MG63 (cell line): ENCODE measurements around the gene CAMTA2. TPM values are rescaled to one million over a fixed set of nuclear protein-coding genes. Genes with fewer than 3 reads are reported as not detected.
"Not testable (repeated sequence)": the region's sequence is repeated elsewhere in the genome, so short reads cannot be mapped to it uniquely, and the experiment has no call there.

ENCODE experiments used
- DNase-seq: peaks from one replicate; pipeline ENCODE4 v3.0.0-alpha.2; 2020
- H3K27me3 ChIP-seq: fragments of 250-450 bp; sonication (Bioruptor Pico); 2 replicates; pipeline ENCODE4 v1.5.1; 2020; ENCODE audit warnings: mild to moderate bottlenecking, moderate library complexity
- H3K36me3 ChIP-seq: fragments of 250-450 bp; sonication (Bioruptor Pico); 2 replicates; pipeline ENCODE4 v1.5.1; 2020; ENCODE audit warnings: mild to moderate bottlenecking, moderate library complexity
- H3K4me3 ChIP-seq: fragments of 250-450 bp; sonication (Bioruptor Pico); 2 replicates; pipeline ENCODE4 v1.5.1; 2020; ENCODE audit warnings: mild to moderate bottlenecking, moderate library complexity
- H3K9me3 ChIP-seq: fragments of 250-450 bp; sonication (Bioruptor Pico); 2 replicates; pipeline ENCODE4 v1.5.1; 2020; ENCODE audit warnings: mild to moderate bottlenecking, moderate library complexity
- total RNA-seq: library from RNA; depleted of rRNA; stranded (reverse); fragments of >200 nt; shearing (Covaris generic); gene quantifications from 2 replicates; pipeline ENCODE4 v1.2.3, GENCODE V29; 2014; ENCODE audit warnings: low replicate concordance; rRNA removed

The CAMTA2 gene
- total RNA-seq, 1 experiment from 2014 or later, result 5.6 TPM

DNA sequence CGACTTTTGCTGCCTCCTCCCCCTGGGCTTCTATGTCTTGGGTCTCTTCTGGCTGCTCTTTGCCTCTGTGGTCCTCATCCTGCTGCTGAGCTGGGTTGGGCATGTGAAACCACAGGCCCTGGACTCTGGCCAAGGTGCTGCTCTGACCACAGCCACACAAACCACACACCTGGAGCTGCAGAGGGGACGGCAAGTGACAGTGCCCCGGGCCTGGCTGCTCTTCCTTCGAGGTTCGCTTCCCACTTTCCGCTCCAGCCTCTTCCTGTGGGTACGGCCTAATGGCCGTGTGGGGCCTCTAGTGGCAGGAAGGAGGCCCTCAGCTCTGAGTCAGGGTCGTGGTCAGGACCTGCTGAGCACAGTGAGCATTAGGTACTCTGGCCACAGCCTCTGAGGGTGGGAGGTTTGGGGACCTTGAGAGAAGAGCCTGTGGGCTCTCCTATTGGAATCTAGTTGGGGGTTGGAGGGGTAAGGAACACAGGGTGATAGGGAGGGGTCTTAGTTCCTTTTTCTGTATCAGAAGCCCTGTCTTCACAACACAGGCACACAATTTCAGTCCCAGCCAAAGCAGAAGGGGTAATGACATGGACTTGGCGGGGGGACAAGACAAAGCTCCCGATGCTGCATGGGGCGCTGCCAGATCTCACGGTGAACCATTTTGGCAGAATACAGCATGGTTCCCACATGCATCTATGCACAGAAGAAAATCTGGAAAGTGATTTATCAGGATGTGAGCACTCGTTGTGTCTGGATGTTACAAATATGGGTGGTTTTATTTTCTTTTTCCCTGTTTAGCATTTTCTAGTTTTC is 53.1 kb downstream of the CAMTA2 start:
- peaks cover 4% of the 10 kb centered on the region for H3K36me3 ChIP-seq
- H3K27me3 ChIP-seq, result no peaks in the 10 kb centered on the region
- no peak overlapping the region for H3K4me3 ChIP-seq
- H3K9me3 ChIP-seq, result no peaks in the 10 kb centered on the region
- DNase-seq, result no peak

DNA sequence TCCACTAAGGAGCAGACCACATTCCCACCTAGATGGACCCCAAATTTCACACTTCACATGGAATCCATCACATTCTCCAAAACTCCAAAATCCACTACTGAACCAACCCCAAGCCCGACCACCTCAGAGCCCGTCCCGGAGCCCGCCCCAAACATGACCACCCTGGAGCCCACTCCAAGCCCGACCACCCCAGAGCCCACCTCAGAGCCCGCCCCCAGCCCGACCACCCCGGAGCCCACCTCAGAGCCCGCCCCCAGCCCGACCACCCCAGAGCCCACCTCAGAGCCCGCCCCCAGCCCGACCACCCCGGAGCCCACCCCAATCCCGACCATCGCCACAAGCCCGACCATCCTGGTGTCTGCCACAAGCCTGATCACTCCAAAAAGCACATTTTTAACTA is 53.8 kb downstream of the CAMTA2 start:
- Histone ChIP-seq H3K9me3 (no peaks in the 10 kb centered on the region), H3K36me3 (peaks cover 4% of the 10 kb centered on the region), H3K27me3 (no peaks in the 10 kb centered on the region), H3K4me3 (no peak overlapping the region)
- no peak for DNase-seq

GRCh38 chr17:4932756-4933155 is 54.7 kb downstream of the CAMTA2 start:
- H3K27me3 ChIP-seq, result no peaks in the 10 kb centered on the region
- H3K9me3 ChIP-seq, result no peaks in the 10 kb centered on the region
- H3K36me3 ChIP-seq, result peaks cover 4% of the 10 kb centered on the region
- H3K4me3 ChIP-seq, result no peak overlapping the region
- no peak for DNase-seq

DNA sequence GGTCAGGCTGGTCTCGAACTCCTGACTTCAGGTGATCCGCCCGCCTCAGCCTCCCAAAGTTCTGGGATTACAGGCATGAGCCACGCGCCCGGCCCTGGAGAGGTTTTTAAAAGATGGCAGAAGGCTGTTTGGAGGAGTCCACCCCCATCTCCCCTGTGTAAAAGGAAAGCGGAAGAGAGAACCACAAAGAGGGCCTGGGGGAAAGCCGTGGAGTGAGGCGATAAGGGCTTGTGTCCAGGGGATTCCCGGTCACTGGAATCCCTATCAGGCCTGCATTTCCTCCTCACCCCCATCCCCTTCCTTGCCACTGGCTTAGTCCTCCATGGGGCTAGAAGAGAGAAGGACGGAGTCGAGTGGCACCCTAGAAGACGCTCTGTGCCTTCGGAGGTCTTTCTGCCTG is 55.5 kb downstream of the CAMTA2 start, which contains the start of gene GP1BA:
GP1BA (plus strand) TSS at position 315 of the 400 bp plus-strand sequence. CDS start 328 bp downstream, outside the sequence.
- DNase-seq, result no peak
- Histone ChIP-seq H3K9me3 (no peaks in the 10 kb centered on the region), H3K27me3 (no peaks in the 10 kb centered on the region), H3K4me3 (no peak within 1 kb of the TSS), H3K36me3 (no peaks in the 10 kb centered on the region; the same call in 1 of the 2 replicates)

- Histone ChIP-seq H3K27me3 (no peaks in the 10 kb centered on the region), H3K4me3 (no peak overlapping the region), H3K9me3 (no peaks in the 10 kb centered on the region), H3K36me3 (no peaks in the 10 kb centered on the region; the same call in 1 of the 2 replicates)
- no peak for DNase-seq
Observed at GRCh38 chr17:4928881-4929280, 58.6 kb downstream of the CAMTA2 start.

DNA sequence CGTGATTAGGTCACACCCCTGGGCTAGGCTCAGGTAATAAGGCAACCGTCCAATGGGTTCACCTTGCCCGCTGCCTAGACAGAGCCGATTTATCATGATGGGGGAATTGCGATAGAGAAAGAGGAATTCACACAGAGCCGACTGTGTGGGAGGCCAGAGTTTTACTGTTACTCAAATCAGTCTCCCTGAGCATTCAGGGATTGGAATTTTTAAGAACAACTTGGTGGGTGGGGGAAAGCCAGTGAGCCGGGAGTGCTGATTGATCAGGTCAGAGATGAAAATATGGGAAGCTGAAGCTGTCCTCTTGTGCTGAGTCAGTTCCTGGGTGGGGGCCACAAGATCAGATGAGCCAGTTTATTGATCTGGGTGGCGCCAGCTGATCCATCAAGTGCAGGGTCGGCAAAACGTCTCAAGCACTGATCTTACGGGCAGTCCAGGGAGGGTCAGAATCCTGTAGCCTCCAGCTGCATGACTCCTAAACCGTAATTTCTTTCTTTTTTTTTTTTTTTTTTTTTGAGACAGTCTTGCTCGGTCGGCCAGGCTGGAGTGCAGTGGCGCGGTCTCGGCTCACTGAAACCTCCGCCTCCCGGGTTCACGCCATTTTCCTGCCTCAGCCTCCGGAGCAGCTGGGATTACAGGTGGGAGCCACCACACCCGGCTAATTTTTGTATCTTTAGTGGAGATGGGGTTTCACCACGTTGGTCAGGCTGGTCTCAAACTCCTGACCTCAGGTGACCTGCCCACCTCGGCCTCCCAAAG is 60.7 kb downstream of the CAMTA2 start:
- not testable (repeated sequence) for H3K27me3 ChIP-seq, DNase-seq, H3K36me3 ChIP-seq, H3K9me3 ChIP-seq, H3K4me3 ChIP-seq

- H3K27me3 ChIP-seq, result no peaks in the 10 kb centered on the region
- no peaks in the 10 kb centered on the region for H3K36me3 ChIP-seq
- no peak overlapping the region for H3K4me3 ChIP-seq
- no peak for DNase-seq
- no peaks in the 10 kb centered on the region for H3K9me3 ChIP-seq
Observed at GRCh38 chr17:4921320-4921719, 66.2 kb downstream of the CAMTA2 start.

DNA sequence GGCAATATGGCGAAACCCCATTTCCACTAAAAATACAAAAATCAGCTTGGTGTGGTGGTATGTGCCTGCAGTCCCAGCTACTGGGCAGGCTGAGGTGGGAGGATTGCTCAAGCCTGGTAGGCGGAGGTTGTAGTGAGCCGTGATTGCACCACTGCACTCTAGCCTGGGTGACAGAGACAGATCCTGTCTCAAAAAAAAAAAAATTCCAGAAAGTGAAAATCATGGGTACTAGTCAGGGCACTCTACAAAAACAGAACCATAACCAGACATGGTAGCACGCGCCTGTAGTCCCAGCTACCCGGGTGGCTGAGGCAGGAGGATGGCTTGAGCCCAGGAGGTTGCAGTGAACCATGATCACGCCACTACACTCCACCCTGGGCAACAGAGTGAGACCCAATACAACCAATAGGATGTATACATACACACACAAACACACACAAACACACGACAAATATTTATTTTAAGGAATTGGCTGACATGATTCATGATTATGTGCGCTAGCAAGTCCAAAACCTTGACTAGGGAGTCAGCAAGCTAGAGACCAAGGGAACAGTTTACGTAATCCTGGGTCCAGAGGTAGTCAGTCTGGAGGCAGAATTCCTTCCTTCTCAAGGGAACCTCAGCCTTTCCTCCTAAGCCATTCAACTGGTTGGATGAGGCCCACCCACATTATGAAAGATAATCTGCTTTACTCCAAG is 67.0 kb downstream of the CAMTA2 start:
- no peaks in the 10 kb centered on the region for H3K9me3 ChIP-seq
- H3K4me3 ChIP-seq, result no peak overlapping the region
- H3K36me3 ChIP-seq, result no peaks in the 10 kb centered on the region
- DNase-seq, result no peak
- no peaks in the 10 kb centered on the region for H3K27me3 ChIP-seq

DNA sequence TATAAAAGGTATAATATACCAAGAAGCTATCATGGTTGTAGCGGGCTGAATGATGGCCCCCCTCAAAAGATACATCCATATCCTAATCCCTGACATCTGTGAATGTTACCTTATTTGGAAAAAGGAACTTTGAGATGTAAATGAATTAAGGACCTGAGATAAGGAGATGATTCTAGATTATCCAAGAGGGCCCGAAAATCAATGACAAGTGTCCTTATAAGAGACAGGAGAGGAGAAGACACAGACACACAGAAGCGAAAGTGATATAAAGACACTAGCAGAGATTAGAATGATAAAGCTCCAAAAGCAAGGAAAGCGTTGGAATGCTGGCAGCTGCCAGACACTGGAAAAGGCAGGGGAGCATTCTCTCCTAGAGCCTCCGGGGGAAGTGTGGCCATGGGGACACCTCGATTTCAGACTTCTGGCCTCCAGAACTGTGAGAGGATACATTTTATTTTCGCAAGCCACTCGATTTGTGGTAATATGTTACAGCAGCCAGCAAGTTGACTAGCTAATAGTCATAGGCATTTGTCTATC is 67.9 kb downstream of the CAMTA2 start:
- Histone ChIP-seq H3K9me3 (no peaks in the 10 kb centered on the region), H3K27me3 (no peaks in the 10 kb centered on the region), H3K36me3 (no peaks in the 10 kb centered on the region), H3K4me3 (no peak overlapping the region)
- DNase-seq, result no peak

Other genes with a start within 250 kb of the CAMTA2 start
- gene ZMYND15, start 247.8 kb downstream of the CAMTA2 start, total RNA-seq, result 0.30 and 0.33 TPM in 2 replicates
- gene CXCL16, start 247.7 kb downstream of the CAMTA2 start, total RNA-seq, result 1.8 and 3.7 TPM in 2 replicates
- gene TM4SF5, start 215.8 kb downstream of the CAMTA2 start, total RNA-seq, result not detected in 2 replicates
- not detected in 2 replicates for gene VMO1, start 201.3 kb downstream of the CAMTA2 start, total RNA-seq
- not detected in 2 replicates for gene GLTPD2, start 198.7 kb downstream of the CAMTA2 start, total RNA-seq
- gene PSMB6, start 191.5 kb downstream of the CAMTA2 start, total RNA-seq, result 149 and 177 TPM in 2 replicates
- 3.7 and 5.8 TPM in 2 replicates for gene PLD2, start 180.5 kb downstream of the CAMTA2 start, total RNA-seq
- gene MINK1, start 154.3 kb downstream of the CAMTA2 start, total RNA-seq, result 15.1 and 19.1 TPM in 2 replicates
- 0.16 and 0.94 TPM in 2 replicates for gene C17orf107, start 88.1 kb downstream of the CAMTA2 start, total RNA-seq
- gene CHRNE, start 84.6 kb downstream of the CAMTA2 start, total RNA-seq, result 0.07 TPM in 1 of 2 replicates, not detected in the other
- not detected in 2 replicates for gene GP1BA, start 55.4 kb downstream of the CAMTA2 start, total RNA-seq
- 48.0 and 87.3 TPM in 2 replicates for gene SLC25A11, start 47.6 kb downstream of the CAMTA2 start, total RNA-seq
- gene RNF167, start 47.4 kb downstream of the CAMTA2 start, total RNA-seq, result 20.4 and 29.9 TPM in 2 replicates
- gene PFN1, start 39.1 kb downstream of the CAMTA2 start, total RNA-seq, result 182 and 263 TPM in 2 replicates
- 1.3 TPM in 1 of 2 replicates, not detected in the other for gene ENO3, start 36.6 kb downstream of the CAMTA2 start, total RNA-seq
- 32.2 and 88.3 TPM in 2 replicates for gene SPAG7, start 19.9 kb downstream of the CAMTA2 start, total RNA-seq
- gene INCA1, start 9.8 kb upstream of the CAMTA2 start, total RNA-seq, result not detected in 2 replicates
- 19.1 and 58.1 TPM in 2 replicates for gene KIF1C, start 10.3 kb upstream of the CAMTA2 start, total RNA-seq
- gene SLC52A1, start 47.8 kb upstream of the CAMTA2 start, total RNA-seq, result not detected in 2 replicates
- gene ZFP3, start 90.8 kb upstream of the CAMTA2 start, total RNA-seq, result 0.40 and 1.4 TPM in 2 replicates
- gene ZNF232, start 124.2 kb upstream of the CAMTA2 start, total RNA-seq, result 10.7 and 15.9 TPM in 2 replicates
- gene USP6, start 128.4 kb upstream of the CAMTA2 start, total RNA-seq, result not detected in 2 replicates
- gene ZNF594, start 204.2 kb upstream of the CAMTA2 start, total RNA-seq, result 3.0 and 3.1 TPM in 2 replicates
- not detected in 2 replicates for gene SCIMP, start 247.2 kb upstream of the CAMTA2 start, total RNA-seq